Stimulated activated CD8-positive, alpha-beta memory T cell treated with anti-CD3 and anti-CD28 coated beads, Interleukin-7, amount 100 ng/mL, for 24 hours (primary cell): ENCODE results near the gene FAN1.

ENCODE experiments used
- DNase-seq: peaks from one replicate; pipeline ENCODE4 v3.0.0-alpha.2; 2020; ENCODE audit warnings: low read depth

The FAN1 gene

GRCh38 chr15:30921106-30921505 is 17.4 kb downstream of the FAN1 start:
- DNase-seq, result no peak

- no peak for DNase-seq
Measured at GRCh38 chr15:30921781-30922479, 18.2 kb downstream of the FAN1 start.

GRCh38 chr15:30922480-30923311 is 19.0 kb downstream of the FAN1 start:
- no peak for DNase-seq

GRCh38 chr15:30923429-30923828 is 19.7 kb downstream of the FAN1 start:
- DNase-seq, result no peak

- no peak for DNase-seq
Measured at GRCh38 chr15:30924353-30924752, 20.6 kb downstream of the FAN1 start.

- DNase-seq, result no peak
Measured at GRCh38 chr15:30925686-30926085, 22.0 kb downstream of the FAN1 start.

- DNase-seq, result no peak
Measured at GRCh38 chr15:30926161-30926560, 22.4 kb downstream of the FAN1 start.

- DNase-seq, result no peak
Measured at GRCh38 chr15:30927148-30927761, 23.5 kb downstream of the FAN1 start.

GRCh38 chr15:30928076-30928475 is 24.4 kb downstream of the FAN1 start:
- no peak for DNase-seq

GRCh38 chr15:30929064-30929669 is 25.5 kb downstream of the FAN1 start:
- no peak for DNase-seq

- no peak for DNase-seq
Measured at GRCh38 chr15:30929982-30930381, 26.3 kb downstream of the FAN1 start.

- DNase-seq, result no peak
Measured at GRCh38 chr15:30930422-30930821, 26.7 kb downstream of the FAN1 start.

GRCh38 chr15:30933293-30933692 is 29.6 kb downstream of the FAN1 start:
- no peak for DNase-seq

- DNase-seq, result no peak
Measured at GRCh38 chr15:30939161-30939560, 35.4 kb downstream of the FAN1 start.

- no peak for DNase-seq
Measured at GRCh38 chr15:30940359-30940758, 36.6 kb downstream of the FAN1 start.

- no peak for DNase-seq
Measured at GRCh38 chr15:30941520-30941919, 37.8 kb downstream of the FAN1 start.

- no peak for DNase-seq
Measured at GRCh38 chr15:30943654-30944335, 40.1 kb downstream of the FAN1 start.

GRCh38 chr15:30953183-30953582 is 49.5 kb downstream of the FAN1 start:
- no peak for DNase-seq

GRCh38 chr15:30953731-30954378 is 50.1 kb downstream of the FAN1 start:
- DNase-seq, result no peak

GRCh38 chr15:30954674-30955073 is 51.0 kb downstream of the FAN1 start:
- no peak for DNase-seq
